ENCODE results near the gene IGLL5.
A peak's percentile ranks its signal among the peaks of the same experiment; 100 is the strongest.

Gene IGLL5

GRCh38 chr22:22927196-22927887, 39.7 kb downstream of the IGLL5 start:
- no peak for DNase-seq (ENCODE audit: low read depth in 2 of 2)

GRCh38 chr22:22927888-22928665, 40.5 kb downstream of the IGLL5 start:
- no peak for DNase-seq (ENCODE audit: low read depth in 2 of 2)

- peak; percentile 22 to 45 for DNase-seq (ENCODE audit: low read depth in 2 of 2)
These were observed 41.2 kb downstream of the IGLL5 start for GRCh38 chr22:22928666-22929380.

GRCh38 chr22:22929381-22930221, 42.0 kb downstream of the IGLL5 start:
- no peak for DNase-seq (ENCODE audit: low read depth in 2 of 2)

- no peak for DNase-seq (ENCODE audit: low read depth in 2 of 2)
These were observed 42.5 kb downstream of the IGLL5 start for GRCh38 chr22:22930222-22930497.

GRCh38 chr22:22930571-22931556, 43.2 kb downstream of the IGLL5 start:
- no peak for DNase-seq (ENCODE audit: low read depth in 2 of 2)

- no peak for DNase-seq (ENCODE audit: low read depth in 2 of 2)
These were observed 44.1 kb downstream of the IGLL5 start for GRCh38 chr22:22931557-22932270.

- DNase-seq (ENCODE audit: low read depth in 2 of 2), result no peak
These were observed 44.9 kb downstream of the IGLL5 start for GRCh38 chr22:22932512-22932941.

- no peak for DNase-seq (ENCODE audit: low read depth in 2 of 2)
These were observed 45.6 kb downstream of the IGLL5 start for GRCh38 chr22:22933100-22933806.

- DNase-seq (ENCODE audit: low read depth in 2 of 2), result no peak
These were observed 46.4 kb downstream of the IGLL5 start for GRCh38 chr22:22933807-22934542.

- no peak for DNase-seq (ENCODE audit: low read depth in 2 of 2)
These were observed 47.0 kb downstream of the IGLL5 start for GRCh38 chr22:22934543-22935055.

- DNase-seq (ENCODE audit: low read depth in 2 of 2), result no peak
These were observed 47.5 kb downstream of the IGLL5 start for GRCh38 chr22:22935056-22935545.

- no peak for DNase-seq (ENCODE audit: low read depth in 2 of 2)
These were observed 48.0 kb downstream of the IGLL5 start for GRCh38 chr22:22935546-22936157.

- DNase-seq (ENCODE audit: low read depth in 2 of 2), result no peak
These were observed 48.7 kb downstream of the IGLL5 start for GRCh38 chr22:22936180-22936914.

GRCh38 chr22:22936915-22937656, 49.5 kb downstream of the IGLL5 start:
- DNase-seq (ENCODE audit: low read depth in 2 of 2), result no peak

- no peak for DNase-seq (ENCODE audit: low read depth in 2 of 2)
These were observed 50.4 kb downstream of the IGLL5 start for GRCh38 chr22:22937894-22938480.
